Gastroesophageal sphincter (tissue), 4 donors: ENCODE measurements around the gene OR5K4. TPM values are rescaled to one million over a fixed set of nuclear protein-coding genes. Genes with fewer than 3 reads are reported as not detected.

ENCODE experiments used
- ATAC-seq: fragments of 150-250 bp; one replicate; pipeline ENCODE4 v1.9.1; 2016; ENCODE audit warnings: mild to moderate bottlenecking, moderate library complexity
- H3K27ac ChIP-seq, 4 donors: fragments of 200-600 bp; sonication (generic) in 3 of 4; 1 replicate in 3 of 4; 2 replicates in 1 of 4; pipeline ENCODE4 v1.5.1; 2016 to 2019
- H3K27me3 ChIP-seq: fragments of 200-600 bp; sonication (generic); one replicate; pipeline ENCODE4 v1.5.1; 2019
- H3K36me3 ChIP-seq, 2 donors: fragments of 200-600 bp; sonication (generic); one replicate each; pipeline ENCODE4 v1.5.1; 2019; ENCODE audit warnings: control low read depth in 1 of 2
- H3K4me1 ChIP-seq, 3 donors: fragments of 200-600 bp; sonication (generic); 1 replicate in 2 of 3; 2 replicates in 1 of 3; pipeline ENCODE4 v1.5.1; 2016 to 2019; ENCODE audit warnings: control low read depth in 2 of 3
- H3K4me3 ChIP-seq, 2 donors: fragments of 200-600 bp; sonication (generic); one replicate each; pipeline ENCODE4 v1.5.1; 2019; ENCODE audit warnings: mild to moderate bottlenecking in 1 of 2, moderate library complexity in 1 of 2
- H3K9me3 ChIP-seq, 3 donors: fragments of 200-600 bp; sonication (generic); one replicate each; pipeline ENCODE4 v1.5.1; 2017 to 2019; ENCODE audit warnings: control low read depth in 2 of 3
- CTCF ChIP-seq, 4 experiments: fragments of 200-600 bp in 2 of 4; fragments of 450-650 bp in 2 of 4; sonication (generic) in 1 of 4; IDR thresholded peaks; one replicate each; pipeline ENCODE4 v1.5.1; 2017 to 2019; ENCODE audit warnings: antibody characterized with exemption in 4 of 4, mild to moderate bottlenecking in 2 of 4, moderate library complexity in 2 of 4
- EP300 ChIP-seq: sonication (generic); formaldehyde crosslinking; IDR thresholded peaks from one replicate; pipeline ENCODE4 v1.6.1; 2017; ENCODE audit warnings: antibody characterized with exemption, mild to moderate bottlenecking
- POLR2A ChIP-seq, 2 donors: fragments of 450-650 bp; IDR thresholded peaks; one replicate each; pipeline ENCODE4 v1.6.1; 2017; ENCODE audit warnings: antibody characterized with exemption in 2 of 2, mild to moderate bottlenecking in 2 of 2, moderate library complexity in 1 of 2
- POLR2AphosphoS5 ChIP-seq: sonication (generic); formaldehyde crosslinking; IDR thresholded peaks from one replicate; pipeline ENCODE4 v1.6.1; 2017; ENCODE audit warnings: antibody characterized with exemption
- WGBS, 2 donors: methylation state at CpG; one replicate each; pipeline ENCODE4 v1.1.5; 2018; ENCODE audit warnings: low coverage in 1 of 2; 5-methylcytosine and 5-hydroxymethylcytosine counted together
- total RNA-seq, 4 donors: library from RNA; depleted of rRNA; stranded (reverse); fragments of >200 nt; gene quantifications; one replicate each; pipeline ENCODE4 v1.1.0, GENCODE V29; 2016

OR5K4 gene
- total RNA-seq, 4 donors from 2014 or later: not detected

- no peak for ATAC-seq
- 86 to 94% methylated on average over 1 of the region's 1 CpG for WGBS, 2 donors
- Histone ChIP-seq H3K4me1 (no peaks in the 10 kb centered on the region), H3K27me3 (peaks cover 26% of the 10 kb centered on the region), H3K9me3 (no peaks in the 10 kb centered on the region), H3K36me3 (no peaks in the 10 kb centered on the region), H3K4me3 (no peak overlapping the region), H3K27ac (no peak overlapping the region)
- TF ChIP-seq EP300: no peak
- TF ChIP-seq CTCF (IDR thresholded peaks at IDR 0.05): no peak
- TF ChIP-seq POLR2AphosphoS5: no peak
- TF ChIP-seq POLR2A (IDR thresholded peaks at IDR 0.05): no peak
Observed at GRCh38 chr3:98331329-98331728, 22.3 kb upstream of the OR5K4 start.

- Histone ChIP-seq H3K27me3 (peaks cover 13% of the 10 kb centered on the region), H3K27ac (no peak overlapping the region), H3K36me3 (no peaks in the 10 kb centered on the region), H3K9me3 (no peaks in the 10 kb centered on the region), H3K4me3 (no peak overlapping the region), H3K4me1 (no peaks in the 10 kb centered on the region)
- TF ChIP-seq CTCF (IDR thresholded peaks at IDR 0.05): no peak
- ATAC-seq: no peak
- WGBS, 2 donors: 35 to 86% methylated on average over 3 of the region's 3 CpGs
Observed at GRCh38 chr3:98333989-98334606, 19.6 kb upstream of the OR5K4 start.

- no peak for ATAC-seq
- Histone ChIP-seq H3K4me3 (no peak overlapping the region), H3K27ac (no peak overlapping the region), H3K27me3 (peaks cover 4% of the 10 kb centered on the region), H3K36me3 (no peaks in the 10 kb centered on the region), H3K9me3 (no peaks in the 10 kb centered on the region), H3K4me1 (no peaks in the 10 kb centered on the region)
- 71% methylated on average over 1 of the region's 1 CpG; no CpG with 5 or more reads in 1 of the 2 donors for WGBS, 2 donors
- TF ChIP-seq CTCF (IDR thresholded peaks at IDR 0.05) (no peak), POLR2AphosphoS5 (no peak), EP300 (no peak), POLR2A (IDR thresholded peaks at IDR 0.05) (no peak)
Observed at GRCh38 chr3:98339031-98339430, 14.6 kb upstream of the OR5K4 start.

- H3K9me3 ChIP-seq: no peaks in the 10 kb centered on the region
- H3K27ac ChIP-seq: no peak overlapping the region
- no peaks in the 10 kb centered on the region for H3K27me3 ChIP-seq
- TF ChIP-seq POLR2AphosphoS5 (no peak), EP300 (no peak), POLR2A (IDR thresholded peaks at IDR 0.05) (no peak), CTCF (IDR thresholded peaks at IDR 0.05) (no peak)
- no peak for ATAC-seq
- no peak overlapping the region for H3K4me3 ChIP-seq
- no peaks in the 10 kb centered on the region for H3K36me3 ChIP-seq
- H3K4me1 ChIP-seq: no peaks in the 10 kb centered on the region
- WGBS, 2 donors: 85 to 86% methylated on average over 6 of the region's 6 CpGs
Observed at GRCh38 chr3:98341758-98342157, 11.9 kb upstream of the OR5K4 start.

GRCh38 chr3:98343647-98344507, 9.8 kb upstream of the OR5K4 start:
- no peak for ATAC-seq
- Histone ChIP-seq H3K9me3 (no peaks in the 10 kb centered on the region), H3K4me3 (no peak overlapping the region), H3K27me3 (no peaks in the 10 kb centered on the region), H3K27ac (no peak overlapping the region), H3K36me3 (no peaks in the 10 kb centered on the region), H3K4me1 (no peaks in the 10 kb centered on the region)
- WGBS, 2 donors: 57% methylated on average over 9 to 13 of the region's 13 CpGs
- TF ChIP-seq POLR2A (IDR thresholded peaks at IDR 0.05): no peak
- no peak for TF ChIP-seq POLR2AphosphoS5
- TF ChIP-seq EP300: no peak
- TF ChIP-seq CTCF (IDR thresholded peaks at IDR 0.05): no peak
